Esophagus squamous epithelium (tissue), 4 donors: ENCODE measurements around the gene HLA-A.

Source experiments
- POLR2A ChIP-seq, 4 donors: fragments of 450-650 bp; IDR thresholded peaks; one replicate each; pipeline ENCODE4 v1.6.1; 2017; ENCODE audit warnings: antibody characterized with exemption in 4 of 4, mild to moderate bottlenecking in 4 of 4, moderate library complexity in 3 of 4
- TF ChIP-seq, protein P1 (sequence below), 6 experiments: fragments of 450-650 bp in 4 of 6; fragments of 200-600 bp in 2 of 6; sonication (generic) in 2 of 6; IDR thresholded peaks; one replicate each; pipeline ENCODE4 v1.5.1; 2016 to 2019; ENCODE audit warnings: antibody characterized with exemption in 6 of 6, mild to moderate bottlenecking in 4 of 6, moderate library complexity in 4 of 6

DNA sequence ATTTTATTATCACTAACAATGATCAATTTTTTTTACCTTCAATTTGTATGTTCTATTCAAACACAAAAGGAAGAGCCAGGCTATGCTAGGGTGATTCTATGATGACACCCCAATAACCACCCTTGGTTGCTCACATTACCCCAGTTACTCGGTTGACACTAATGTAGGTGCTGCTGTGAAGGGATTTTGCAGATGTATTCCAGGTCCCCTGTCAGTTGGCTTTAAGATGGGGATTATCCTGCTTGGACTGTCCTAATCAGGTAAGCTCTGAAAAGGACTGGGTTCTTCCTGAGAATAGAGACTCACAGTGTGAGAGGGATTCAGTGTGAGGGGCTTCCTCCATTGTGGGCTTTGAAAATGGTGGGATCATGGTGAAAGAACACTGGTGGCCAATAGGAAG, 11.9 kb downstream of the HLA-A start:
- TF ChIP-seq, protein P1, sequence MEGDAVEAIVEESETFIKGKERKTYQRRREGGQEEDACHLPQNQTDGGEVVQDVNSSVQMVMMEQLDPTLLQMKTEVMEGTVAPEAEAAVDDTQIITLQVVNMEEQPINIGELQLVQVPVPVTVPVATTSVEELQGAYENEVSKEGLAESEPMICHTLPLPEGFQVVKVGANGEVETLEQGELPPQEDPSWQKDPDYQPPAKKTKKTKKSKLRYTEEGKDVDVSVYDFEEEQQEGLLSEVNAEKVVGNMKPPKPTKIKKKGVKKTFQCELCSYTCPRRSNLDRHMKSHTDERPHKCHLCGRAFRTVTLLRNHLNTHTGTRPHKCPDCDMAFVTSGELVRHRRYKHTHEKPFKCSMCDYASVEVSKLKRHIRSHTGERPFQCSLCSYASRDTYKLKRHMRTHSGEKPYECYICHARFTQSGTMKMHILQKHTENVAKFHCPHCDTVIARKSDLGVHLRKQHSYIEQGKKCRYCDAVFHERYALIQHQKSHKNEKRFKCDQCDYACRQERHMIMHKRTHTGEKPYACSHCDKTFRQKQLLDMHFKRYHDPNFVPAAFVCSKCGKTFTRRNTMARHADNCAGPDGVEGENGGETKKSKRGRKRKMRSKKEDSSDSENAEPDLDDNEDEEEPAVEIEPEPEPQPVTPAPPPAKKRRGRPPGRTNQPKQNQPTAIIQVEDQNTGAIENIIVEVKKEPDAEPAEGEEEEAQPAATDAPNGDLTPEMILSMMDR (IDR thresholded peaks at IDR 0.05): no peak
- TF ChIP-seq POLR2A (IDR thresholded peaks at IDR 0.05): no peak
